T-helper 1 cell treated with Interleukin-12 subunit alpha and Interleukin-12 subunit beta and Interleukin-4 antibody, amounts not matched to agents 30 μg/mL and 1 μg/mL, for 36 hours (primary cell): Measurements from ENCODE around the gene BOD1L2.

Source experiments
- H3K27ac Mint-ChIP-seq: one replicate; pipeline ENCODE4 v1.8.0; 2021; ENCODE audit warnings: mild to moderate bottlenecking, mixed read lengths
- H3K27me3 Mint-ChIP-seq: one replicate; pipeline ENCODE4 v1.8.0; 2021; ENCODE audit warnings: low read depth, mixed read lengths
- H3K36me3 Mint-ChIP-seq: one replicate; pipeline ENCODE4 v1.8.0; 2021; ENCODE audit warnings: low read depth, mixed read lengths
- H3K4me1 Mint-ChIP-seq: one replicate; pipeline ENCODE4 v1.8.0; 2021; ENCODE audit warnings: low read depth, mixed read lengths
- H3K4me3 Mint-ChIP-seq: one replicate; pipeline ENCODE4 v1.8.0; 2021; ENCODE audit warnings: mild to moderate bottlenecking, moderate library complexity, mixed read lengths
- H3K9me3 Mint-ChIP-seq: one replicate; pipeline ENCODE4 v1.8.0; 2021; ENCODE audit warnings: mixed read lengths

BOD1L2 gene

GRCh38 chr18:57188851-57189557 is 42.1 kb downstream of the BOD1L2 start:
- H3K27ac Mint-ChIP-seq, result no peak overlapping the region
- H3K36me3 Mint-ChIP-seq, result peaks cover 6% of the 10 kb centered on the region
- H3K4me1 Mint-ChIP-seq, result no peaks in the 10 kb centered on the region
- peaks cover 7% of the 10 kb centered on the region for H3K27me3 Mint-ChIP-seq
- no peak overlapping the region for H3K4me3 Mint-ChIP-seq
- peaks cover 29% of the 10 kb centered on the region for H3K9me3 Mint-ChIP-seq

GRCh38 chr18:57190026-57190425 is 43.1 kb downstream of the BOD1L2 start:
- Mint-ChIP-seq H3K9me3 (peaks cover 22% of the 10 kb centered on the region), H3K4me3 (no peak overlapping the region), H3K36me3 (peaks cover 6% of the 10 kb centered on the region), H3K4me1 (no peaks in the 10 kb centered on the region), H3K27me3 (peaks cover 7% of the 10 kb centered on the region), H3K27ac (no peak overlapping the region)

GRCh38 chr18:57194070-57194469 is 47.2 kb downstream of the BOD1L2 start:
- H3K4me1 Mint-ChIP-seq, result no peaks in the 10 kb centered on the region
- no peaks in the 10 kb centered on the region for H3K36me3 Mint-ChIP-seq
- no peak overlapping the region for H3K4me3 Mint-ChIP-seq
- no peak overlapping the region for H3K27ac Mint-ChIP-seq
- no peaks in the 10 kb centered on the region for H3K9me3 Mint-ChIP-seq
- H3K27me3 Mint-ChIP-seq, result peaks cover 7% of the 10 kb centered on the region

GRCh38 chr18:57194622-57195021 is 47.7 kb downstream of the BOD1L2 start:
- Mint-ChIP-seq H3K9me3 (no peaks in the 10 kb centered on the region), H3K27me3 (peaks cover 6% of the 10 kb centered on the region), H3K27ac (no peak overlapping the region), H3K4me3 (no peak overlapping the region), H3K4me1 (no peaks in the 10 kb centered on the region), H3K36me3 (no peaks in the 10 kb centered on the region)

GRCh38 chr18:57195341-57195740 is 48.5 kb downstream of the BOD1L2 start:
- Mint-ChIP-seq H3K4me3 (no peak overlapping the region), H3K27me3 (no peaks in the 10 kb centered on the region), H3K9me3 (no peaks in the 10 kb centered on the region), H3K4me1 (no peaks in the 10 kb centered on the region), H3K27ac (no peak overlapping the region), H3K36me3 (no peaks in the 10 kb centered on the region)

- Mint-ChIP-seq H3K36me3 (no peaks in the 10 kb centered on the region), H3K27me3 (no peaks in the 10 kb centered on the region), H3K4me3 (no peak overlapping the region), H3K4me1 (no peaks in the 10 kb centered on the region), H3K27ac (no peak overlapping the region), H3K9me3 (no peaks in the 10 kb centered on the region)
Observed at GRCh38 chr18:57197261-57197660, 50.4 kb downstream of the BOD1L2 start.

- no peaks in the 10 kb centered on the region for H3K9me3 Mint-ChIP-seq
- H3K27ac Mint-ChIP-seq, result no peak overlapping the region
- H3K4me1 Mint-ChIP-seq, result no peaks in the 10 kb centered on the region
- no peaks in the 10 kb centered on the region for H3K36me3 Mint-ChIP-seq
- H3K4me3 Mint-ChIP-seq, result no peak overlapping the region
- H3K27me3 Mint-ChIP-seq, result no peaks in the 10 kb centered on the region
Observed at GRCh38 chr18:57198073-57198472, 51.2 kb downstream of the BOD1L2 start.
